Measurements from ENCODE around the gene KCNJ16. TPM values are rescaled to one million over a fixed set of nuclear protein-coding genes. Genes with fewer than 3 reads are reported as not detected.

KCNJ16 gene
- total RNA-seq, 1 donor from 2014 or later: 0.17 TPM

GRCh38 chr17:70053241-70054234 is 21.5 kb upstream of the KCNJ16 start:
- no peaks in the 10 kb centered on the region for H3K27me3 Mint-ChIP-seq (ENCODE audit: low read depth)
- TF ChIP-seq CTCF (IDR thresholded peaks at IDR 0.05): no peak
- no peak overlapping the region for H3K4me3 Mint-ChIP-seq (ENCODE audit: unreplicated experiment)
- peaks cover 4% of the 10 kb centered on the region for H3K4me1 Mint-ChIP-seq (ENCODE audit: low read depth)
- no peak overlapping the region for H3K27ac Mint-ChIP-seq (ENCODE audit: unreplicated experiment)
- no peak for DNase-seq (ENCODE audit: low spot score)
- no peaks in the 10 kb centered on the region for H3K36me3 Mint-ChIP-seq (ENCODE audit: low read depth)
- H3K9me3 Mint-ChIP-seq (ENCODE audit: low read depth): no peaks in the 10 kb centered on the region

DNA sequence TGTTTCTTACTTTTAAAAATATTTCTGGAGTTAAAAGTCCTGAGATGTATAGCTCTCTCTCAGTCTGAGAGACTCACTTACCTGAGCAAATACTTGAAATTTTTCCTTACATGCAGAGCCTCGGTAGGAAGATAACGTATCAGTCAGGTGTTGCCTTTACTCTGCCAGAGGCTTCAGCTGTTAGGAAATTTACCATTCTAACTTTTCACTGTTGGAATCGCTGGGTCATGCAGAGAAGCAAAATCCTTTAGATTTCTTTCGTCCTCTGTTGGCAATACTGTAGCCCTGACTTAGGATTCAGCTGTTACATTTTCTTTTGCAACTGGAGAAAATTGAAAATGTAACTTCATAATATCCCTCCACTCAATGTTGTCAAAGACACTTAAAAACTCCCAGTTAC is 20.0 kb upstream of the KCNJ16 start:
- Mint-ChIP-seq H3K27me3 (ENCODE audit: low read depth) (no peaks in the 10 kb centered on the region), H3K4me3 (ENCODE audit: unreplicated experiment) (no peak overlapping the region), H3K36me3 (ENCODE audit: low read depth) (no peaks in the 10 kb centered on the region), H3K27ac (ENCODE audit: unreplicated experiment) (no peak overlapping the region), H3K4me1 (ENCODE audit: low read depth) (peaks cover 14% of the 10 kb centered on the region), H3K9me3 (ENCODE audit: low read depth) (no peaks in the 10 kb centered on the region)
- TF ChIP-seq CTCF (IDR thresholded peaks at IDR 0.05): no peak
- DNase-seq (ENCODE audit: low spot score): no peak

DNA sequence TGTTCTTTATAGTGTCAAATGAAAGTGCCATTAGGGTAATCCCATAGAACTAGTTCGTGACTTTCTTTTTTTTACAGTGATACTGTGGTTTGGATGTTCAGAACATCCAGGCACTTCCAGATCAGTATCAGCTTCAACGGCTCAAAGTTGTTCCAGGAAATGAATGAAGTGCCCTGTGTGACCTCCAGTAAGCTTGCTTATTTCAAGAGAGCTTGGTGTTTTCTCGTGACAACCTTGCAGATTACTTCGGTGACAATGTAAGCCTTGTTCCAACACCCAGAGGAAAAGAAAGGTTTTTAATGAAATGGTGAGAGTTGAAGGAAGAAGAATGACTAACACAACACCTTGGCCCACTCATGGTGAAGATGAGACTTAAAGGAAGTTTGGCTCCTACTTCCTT is 16.0 kb upstream of the KCNJ16 start:
- peaks cover 13% of the 10 kb centered on the region for H3K4me1 Mint-ChIP-seq (ENCODE audit: low read depth)
- H3K27ac Mint-ChIP-seq (ENCODE audit: unreplicated experiment): no peak overlapping the region
- no peaks in the 10 kb centered on the region for H3K36me3 Mint-ChIP-seq (ENCODE audit: low read depth)
- TF ChIP-seq CTCF (IDR thresholded peaks at IDR 0.05): no peak
- DNase-seq (ENCODE audit: low spot score): no peak
- H3K9me3 Mint-ChIP-seq (ENCODE audit: low read depth): no peaks in the 10 kb centered on the region
- H3K27me3 Mint-ChIP-seq (ENCODE audit: low read depth): no peaks in the 10 kb centered on the region
- H3K4me3 Mint-ChIP-seq (ENCODE audit: unreplicated experiment): no peak overlapping the region

DNA sequence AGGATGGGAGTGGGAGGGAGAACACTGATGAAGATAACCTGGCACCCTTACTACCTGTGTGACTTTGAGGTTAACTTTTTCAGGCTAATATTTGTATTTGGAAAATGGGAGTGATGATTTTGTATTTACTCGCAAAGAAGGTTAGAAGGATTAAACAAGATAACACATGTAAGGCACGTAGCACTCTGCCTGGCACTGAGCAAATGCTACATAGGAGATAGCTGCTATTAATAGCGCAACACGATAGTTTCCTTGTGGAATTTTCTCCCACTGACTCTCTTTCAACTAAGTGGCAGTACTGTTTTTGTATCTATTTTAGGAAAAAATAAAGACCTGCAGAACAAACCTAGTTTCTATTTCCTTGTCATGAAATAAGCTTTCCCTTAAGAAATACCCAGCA is 15.4 kb upstream of the KCNJ16 start:
- Mint-ChIP-seq H3K9me3 (ENCODE audit: low read depth) (no peaks in the 10 kb centered on the region), H3K27me3 (ENCODE audit: low read depth) (no peaks in the 10 kb centered on the region), H3K36me3 (ENCODE audit: low read depth) (no peaks in the 10 kb centered on the region), H3K4me3 (ENCODE audit: unreplicated experiment) (no peak overlapping the region), H3K4me1 (ENCODE audit: low read depth) (peaks cover 13% of the 10 kb centered on the region), H3K27ac (ENCODE audit: unreplicated experiment) (no peak overlapping the region)
- no peak for TF ChIP-seq CTCF (IDR thresholded peaks at IDR 0.05)
- DNase-seq (ENCODE audit: low spot score): no peak

GRCh38 chr17:70060415-70060814 is 14.6 kb upstream of the KCNJ16 start:
- DNase-seq (ENCODE audit: low spot score): no peak
- no peak for TF ChIP-seq CTCF (IDR thresholded peaks at IDR 0.05)
- Mint-ChIP-seq H3K4me3 (ENCODE audit: unreplicated experiment) (no peak overlapping the region), H3K36me3 (ENCODE audit: low read depth) (no peaks in the 10 kb centered on the region), H3K27ac (ENCODE audit: unreplicated experiment) (no peak overlapping the region), H3K4me1 (ENCODE audit: low read depth) (peaks cover 13% of the 10 kb centered on the region), H3K27me3 (ENCODE audit: low read depth) (no peaks in the 10 kb centered on the region), H3K9me3 (ENCODE audit: low read depth) (no peaks in the 10 kb centered on the region)
